Immature natural killer cell (primary cell): ENCODE results near the gene FSHR. TPM values are rescaled to one million over a fixed set of nuclear protein-coding genes. Genes with fewer than 3 reads are reported as not detected.

ENCODE experiments used
- DNase-seq, 3 donors: peaks; one replicate each; pipeline ENCODE4 v3.0.0; 2022; ENCODE audit warnings: mixed read lengths in 1 of 3
- H3K27ac Mint-ChIP-seq, 6 donors: one replicate each; pipeline ENCODE4 v1.8.0; 2020; ENCODE audit warnings: mixed read lengths in 6 of 6, mild to moderate bottlenecking in 5 of 6, inconsistent platforms in 4 of 6, moderate library complexity in 3 of 6
- H3K27me3 Mint-ChIP-seq, 3 donors: one replicate each; pipeline ENCODE4 v1.8.0; 2020 to 2021; ENCODE audit warnings: low read depth in 3 of 3, mild to moderate bottlenecking in 3 of 3, mixed read lengths in 3 of 3, moderate library complexity in 3 of 3, inconsistent platforms in 1 of 3
- H3K36me3 Mint-ChIP-seq, 3 donors: one replicate each; pipeline ENCODE4 v1.8.0; 2020; ENCODE audit warnings: mixed read lengths in 3 of 3, inconsistent platforms in 2 of 3, mild to moderate bottlenecking in 2 of 3
- H3K4me1 Mint-ChIP-seq, 2 donors: one replicate each; pipeline ENCODE4 v1.8.0; 2020; ENCODE audit warnings: inconsistent platforms in 2 of 2, mild to moderate bottlenecking in 2 of 2, mixed read lengths in 2 of 2, moderate library complexity in 1 of 2
- H3K4me3 Mint-ChIP-seq, 5 donors: one replicate each; pipeline ENCODE4 v1.8.0; 2020; ENCODE audit warnings: mild to moderate bottlenecking in 5 of 5, mixed read lengths in 5 of 5, inconsistent platforms in 3 of 5, moderate library complexity in 3 of 5
- H3K9me3 Mint-ChIP-seq, 6 donors: one replicate each; pipeline ENCODE4 v1.8.0; 2020; ENCODE audit warnings: mild to moderate bottlenecking in 6 of 6, mixed read lengths in 6 of 6, inconsistent platforms in 4 of 6, moderate library complexity in 3 of 6
- polyA plus RNA-seq, 3 donors: library from polyadenylated mRNA; unstranded; fragments of 300-500 nt; fragmentation: Illumina TruSeq; gene quantifications; one replicate each; pipeline ENCODE4 v1.2.3, GENCODE V29; 2021

FSHR gene
- polyA plus RNA-seq, 3 donors from 2014 or later, result not detected

DNA sequence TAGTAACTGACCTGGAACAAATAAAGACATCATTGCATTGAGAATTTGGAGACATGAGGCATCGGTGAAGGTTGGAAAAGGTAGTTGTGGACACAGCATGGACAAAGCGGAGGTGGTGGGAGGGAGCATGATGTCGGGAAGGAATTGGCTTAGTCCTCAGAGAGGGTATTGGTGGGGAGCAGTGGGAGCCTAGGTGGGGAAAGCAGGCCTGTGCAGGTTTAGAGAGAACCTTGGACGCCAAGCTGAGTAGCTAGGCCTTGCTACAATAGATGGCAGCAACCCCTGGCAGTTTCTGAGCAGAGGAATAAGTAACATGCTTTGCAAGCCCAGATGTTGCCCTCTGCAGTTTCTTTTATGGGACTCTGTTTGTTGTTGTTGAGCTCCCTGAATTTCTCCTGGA is 221.6 kb downstream of the FSHR start:
- H3K9me3 Mint-ChIP-seq, result peaks cover 0 to 3% (median 0%) of the 10 kb centered on the region in 6 donors
- no peak overlapping the region for H3K27ac Mint-ChIP-seq
- H3K4me1 Mint-ChIP-seq, result no peaks in the 10 kb centered on the region
- no peak for DNase-seq
- no peaks in the 10 kb centered on the region for H3K36me3 Mint-ChIP-seq
- H3K4me3 Mint-ChIP-seq, result no peak overlapping the region
- H3K27me3 Mint-ChIP-seq, result no peaks in the 10 kb centered on the region

DNA sequence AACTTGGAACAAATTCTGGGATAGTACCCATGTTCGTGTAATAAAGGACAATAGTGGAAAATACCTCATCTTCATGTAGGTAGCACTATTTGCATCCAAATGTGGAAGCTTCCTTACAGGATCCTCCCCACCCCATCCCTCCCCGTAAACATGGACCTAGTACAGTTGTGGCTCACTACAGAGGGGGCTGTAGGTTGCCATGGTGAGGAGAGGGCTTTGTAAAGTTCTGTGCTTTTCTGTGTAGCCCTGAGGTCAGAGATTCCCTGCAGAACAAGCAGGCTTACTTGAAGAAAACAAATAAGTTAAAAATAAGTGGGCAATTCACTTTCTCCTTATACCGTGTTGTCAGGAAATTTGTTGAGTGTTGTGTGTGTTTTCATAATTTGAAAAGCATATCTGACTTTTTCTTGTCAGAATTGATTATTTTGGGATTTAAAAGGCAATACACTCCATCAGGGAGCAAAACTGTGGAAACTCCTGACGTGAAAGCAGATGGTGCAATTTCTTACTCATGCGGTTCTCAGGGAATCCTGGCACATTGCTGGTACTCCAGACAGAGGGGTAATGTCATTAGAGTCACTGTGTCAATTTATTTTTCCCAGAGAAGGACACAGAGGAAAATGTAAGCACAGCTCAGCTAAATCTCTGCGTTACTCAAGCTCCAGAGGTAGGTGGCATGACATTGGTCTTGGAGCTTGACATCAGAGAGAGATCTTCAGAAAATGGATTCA is 224.6 kb downstream of the FSHR start:
- Mint-ChIP-seq H3K4me1 (no peaks in the 10 kb centered on the region), H3K27ac (no peak overlapping the region), H3K27me3 (no peaks in the 10 kb centered on the region), H3K4me3 (no peak overlapping the region), H3K9me3 (peaks cover 0 to 5% (median 0%) of the 10 kb centered on the region in 6 donors), H3K36me3 (no peaks in the 10 kb centered on the region)
- no peak for DNase-seq

DNA sequence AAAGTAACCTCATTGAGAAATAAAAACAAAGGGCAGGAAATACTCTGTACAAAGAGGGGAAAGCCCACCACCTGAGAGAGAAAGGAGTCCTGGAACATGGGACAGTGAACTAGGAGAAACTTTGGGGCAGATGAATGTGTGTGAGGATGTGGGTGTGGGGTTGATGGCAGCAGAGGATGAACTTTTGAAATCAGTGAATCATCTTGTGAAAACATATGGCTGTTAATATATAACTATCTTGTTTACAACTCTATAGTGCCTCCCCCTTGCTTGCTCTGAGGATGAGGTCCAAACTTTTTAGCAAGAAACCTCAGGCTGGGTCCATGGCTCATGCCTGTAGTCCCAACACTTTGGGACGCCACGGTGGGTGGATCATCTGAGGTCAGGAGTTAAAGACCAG is 227.0 kb downstream of the FSHR start:
- no peaks in the 10 kb centered on the region for H3K36me3 Mint-ChIP-seq
- H3K4me3 Mint-ChIP-seq, result no peak overlapping the region
- H3K9me3 Mint-ChIP-seq, result peaks cover 0 to 7% (median 0%) of the 10 kb centered on the region in 6 donors
- H3K27ac Mint-ChIP-seq, result no peak overlapping the region
- no peak for DNase-seq
- H3K27me3 Mint-ChIP-seq, result peaks cover 0 to 1% (median 0%) of the 10 kb centered on the region in 3 donors
- no peaks in the 10 kb centered on the region for H3K4me1 Mint-ChIP-seq

DNA sequence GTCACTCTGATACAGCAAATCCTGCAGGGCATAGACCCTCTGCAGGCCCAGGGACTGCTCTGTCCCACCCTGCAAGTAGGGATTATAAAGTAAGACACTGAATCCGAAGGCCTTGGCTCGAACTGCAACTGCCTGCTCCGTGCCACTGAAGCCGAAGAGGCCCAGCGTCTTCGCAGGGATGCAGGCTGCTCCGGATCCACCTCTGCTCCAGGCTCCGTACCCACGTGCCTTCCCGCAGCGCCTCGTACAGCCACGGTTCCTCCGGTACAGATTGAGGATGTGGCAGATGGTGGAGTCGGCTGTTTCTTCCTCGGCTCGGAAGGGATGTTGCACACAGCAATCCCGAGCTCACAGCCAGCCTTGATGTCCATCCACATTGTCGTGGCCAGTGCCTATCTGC is 238.4 kb downstream of the FSHR start:
- Mint-ChIP-seq H3K27me3 (peaks cover 0 to 2% (median 0%) of the 10 kb centered on the region in 3 donors), H3K4me3 (no peak overlapping the region), H3K36me3 (no peaks in the 10 kb centered on the region), H3K4me1 (no peaks in the 10 kb centered on the region), H3K9me3 (peaks cover 0 to 14% (median 8%) of the 10 kb centered on the region in 6 donors), H3K27ac (no peak overlapping the region)
- no peak for DNase-seq

DNA sequence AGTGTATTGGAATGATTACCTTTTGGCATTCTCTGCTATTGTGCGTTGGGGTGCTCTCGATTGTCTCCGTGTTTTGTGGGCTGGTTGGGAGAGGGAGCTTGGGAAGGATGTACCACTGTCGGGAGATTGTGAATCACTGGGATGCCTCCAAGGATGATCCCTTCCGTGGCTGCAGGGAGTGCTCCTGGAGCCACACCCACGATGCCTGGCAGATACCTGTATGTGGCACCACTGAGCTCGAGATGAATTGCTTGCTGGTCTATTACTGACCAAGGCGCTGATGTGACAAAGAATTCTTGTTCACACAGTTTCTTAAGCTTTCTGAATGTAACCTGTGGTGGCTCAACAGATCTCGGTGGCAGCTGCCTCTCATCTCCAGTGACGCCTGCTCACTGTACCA is 239.1 kb downstream of the FSHR start:
- no peaks in the 10 kb centered on the region for H3K4me1 Mint-ChIP-seq
- H3K36me3 Mint-ChIP-seq, result no peaks in the 10 kb centered on the region
- DNase-seq, result no peak
- peaks cover 0 to 2% (median 0%) of the 10 kb centered on the region in 3 donors for H3K27me3 Mint-ChIP-seq
- no peak overlapping the region for H3K27ac Mint-ChIP-seq
- peaks cover 0 to 11% (median 4%) of the 10 kb centered on the region in 6 donors for H3K9me3 Mint-ChIP-seq
- H3K4me3 Mint-ChIP-seq, result no peak overlapping the region

DNA sequence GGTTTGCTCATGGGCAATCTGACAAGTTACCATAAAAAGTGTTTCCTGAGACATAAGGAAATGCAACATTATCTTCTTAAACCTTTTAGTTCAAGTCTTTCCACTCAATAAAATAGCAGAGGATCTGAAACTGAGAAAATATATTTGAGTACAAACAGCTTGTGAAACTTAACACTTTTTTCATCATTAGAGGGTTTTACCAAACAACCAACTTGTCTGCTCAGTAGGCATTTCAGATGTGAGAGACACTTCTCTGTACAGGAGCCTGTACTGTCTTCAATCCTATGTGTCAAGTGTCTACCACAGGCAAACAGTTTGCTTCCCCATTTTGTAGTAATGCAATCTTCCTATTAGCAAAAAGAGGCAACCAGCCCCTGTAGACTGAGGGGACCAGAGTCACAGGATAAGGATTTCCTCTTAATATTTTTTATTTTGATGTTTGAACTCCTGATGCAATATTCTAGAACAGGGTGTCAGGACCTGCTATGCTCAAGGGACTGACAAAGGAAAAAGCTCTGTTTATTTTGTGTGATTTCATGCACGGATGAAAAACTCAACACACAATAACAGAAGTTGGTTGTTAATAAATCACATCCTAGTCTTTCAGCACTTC is 239.7 kb downstream of the FSHR start:
- Mint-ChIP-seq H3K4me1 (no peaks in the 10 kb centered on the region), H3K27ac (no peak overlapping the region), H3K9me3 (peaks cover 0 to 8% (median 2%) of the 10 kb centered on the region in 6 donors), H3K36me3 (no peaks in the 10 kb centered on the region), H3K4me3 (no peak overlapping the region), H3K27me3 (peaks cover 0 to 2% (median 0%) of the 10 kb centered on the region in 3 donors)
- no peak for DNase-seq
